ENCODE data around the gene CACNA1B.

- no peak for TF ChIP-seq CTCF (conservative IDR thresholded peaks at IDR 0.05 in 1 of 2, IDR thresholded peaks at IDR 0.05 in 1 of 2; ENCODE audit: low read depth in 1 of 2, low read length in 2 of 2)
- TF ChIP-seq EZH2 (IDR thresholded peaks at IDR 0.05; ENCODE audit: low read length, missing control alignments): no peak
Observed at GRCh38 chr9:137860361-137860760, 17.2 kb upstream of the CACNA1B start.

Data from fibroblast of lung (primary cell).